DMS79 treated with DMSO at 0.1 percent for 48 hours (cell line): ENCODE measurements around the gene PALLD.

Source experiments
- DNase-seq: peaks from one replicate; lab custom pipeline; 2025; lab: John Stamatoyannopoulos, UW

PALLD gene

DNA sequence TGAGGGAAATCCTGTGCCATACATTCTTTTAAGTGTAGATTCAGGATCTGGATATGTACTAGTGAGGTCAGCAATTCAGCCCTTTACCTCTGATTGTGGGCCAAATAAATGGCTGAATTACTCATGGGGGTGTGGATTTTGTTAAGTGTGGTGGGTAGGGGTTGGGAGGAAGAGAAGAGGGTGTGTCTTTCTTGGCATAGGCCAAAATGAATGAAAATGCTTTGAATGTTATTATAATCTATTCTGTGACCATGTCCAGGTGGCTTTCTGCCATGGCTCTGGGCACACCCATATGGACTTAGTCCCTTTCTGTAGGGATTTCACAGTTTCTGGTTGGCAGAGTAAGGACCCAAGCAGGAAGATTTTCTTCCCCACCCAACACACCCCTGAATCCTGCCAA, 268.9 kb downstream of the PALLD start:
- DNase-seq, result no peak

DNA sequence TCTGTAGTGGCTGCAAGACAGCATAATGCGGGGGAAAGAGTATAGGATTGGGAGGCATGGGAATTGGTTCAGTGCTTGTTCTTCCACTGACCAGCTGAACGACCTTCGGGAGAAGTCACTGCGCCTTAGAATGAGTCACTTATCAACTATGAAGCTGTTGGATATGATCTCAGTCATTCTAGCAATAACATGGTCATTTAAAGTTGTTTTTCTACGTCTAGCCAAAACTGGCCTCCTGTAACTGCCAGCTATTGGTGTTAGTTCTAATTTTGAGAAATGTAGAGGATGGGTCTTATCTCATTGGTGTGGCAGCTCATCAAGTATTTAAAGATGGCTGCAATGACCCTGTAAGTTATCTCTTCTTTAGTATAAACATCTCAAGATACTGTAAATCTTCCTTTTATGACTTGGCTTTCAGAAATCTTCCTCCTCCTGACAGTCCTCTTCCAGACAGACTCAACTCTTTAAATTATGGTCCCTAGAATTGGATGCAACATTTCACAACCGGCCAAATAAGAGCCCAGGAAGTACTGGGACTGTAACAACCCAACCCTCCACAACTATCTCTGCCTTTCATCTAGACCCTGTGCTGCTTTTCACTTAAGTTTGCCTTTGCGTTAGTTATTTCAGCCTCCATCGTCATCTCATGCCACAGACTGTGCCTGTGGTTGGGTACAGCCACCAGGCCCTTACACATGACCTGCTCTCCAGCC, 269.9 kb downstream of the PALLD start:
- no peak for DNase-seq

- DNase-seq, result no peak
These were observed 272.6 kb downstream of the PALLD start for GRCh38 chr4:168769416-168769815.

DNA sequence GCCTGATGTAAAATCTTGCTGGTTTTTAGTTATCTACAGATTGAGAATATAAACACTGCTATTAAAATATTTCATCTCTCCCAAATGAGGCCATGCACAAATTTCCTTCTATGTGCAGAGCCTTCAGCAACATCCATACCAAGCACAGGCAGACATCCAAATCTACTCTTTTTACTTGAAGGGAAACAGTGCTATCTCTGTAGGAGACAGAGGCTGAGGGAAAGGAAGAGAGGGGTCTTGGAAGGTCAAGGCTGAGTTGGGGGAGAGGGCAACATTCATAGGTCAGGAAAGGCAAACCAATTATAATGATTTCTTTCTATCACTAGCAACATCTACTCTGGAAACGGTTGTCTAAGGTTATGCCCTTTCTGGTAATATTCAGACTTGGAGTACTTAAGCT, 273.0 kb downstream of the PALLD start:
- no peak for DNase-seq

GRCh38 chr4:168771251-168771650, 274.4 kb downstream of the PALLD start:
- DNase-seq, result no peak

DNA sequence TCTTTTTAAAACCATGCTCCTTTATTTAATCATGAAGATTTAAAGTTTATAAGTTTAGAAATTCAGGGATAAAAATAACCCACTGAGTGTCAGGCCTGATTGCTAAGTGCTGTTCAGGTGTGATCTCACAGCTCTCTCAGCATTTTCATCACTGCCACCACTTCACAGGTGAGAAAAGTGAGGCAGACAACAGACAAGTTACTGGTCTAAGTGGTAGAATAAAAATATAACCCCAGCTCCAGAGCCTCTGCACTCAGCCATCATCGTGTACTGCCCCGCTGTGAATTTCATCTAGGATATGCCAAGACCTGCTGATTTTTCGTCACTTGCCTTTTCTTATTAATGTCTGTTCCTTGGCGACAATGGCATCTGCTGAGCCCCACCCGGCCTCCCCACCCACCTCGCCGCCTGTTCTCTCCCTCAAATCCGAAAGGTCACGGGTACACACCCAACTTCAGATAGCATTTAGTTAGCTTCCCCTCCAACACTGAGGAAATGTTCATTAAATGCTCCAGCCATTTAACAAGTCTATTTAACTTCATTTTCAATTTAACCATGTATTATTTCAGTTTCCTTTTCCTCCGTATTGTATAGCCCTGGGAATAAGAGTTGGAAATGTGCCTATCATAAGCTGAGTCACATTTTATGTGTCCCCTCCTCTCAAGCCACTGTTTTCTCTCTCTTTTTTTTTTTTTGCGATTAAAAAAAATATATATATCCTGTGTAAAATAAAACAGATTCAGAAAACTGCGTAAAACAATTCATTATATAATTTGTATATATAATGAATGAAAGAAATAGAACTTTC, 276.7 kb downstream of the PALLD start:
- no peak for DNase-seq

- no peak for DNase-seq
These were observed 279.5 kb downstream of the PALLD start for GRCh38 chr4:168776382-168776781.

DNA sequence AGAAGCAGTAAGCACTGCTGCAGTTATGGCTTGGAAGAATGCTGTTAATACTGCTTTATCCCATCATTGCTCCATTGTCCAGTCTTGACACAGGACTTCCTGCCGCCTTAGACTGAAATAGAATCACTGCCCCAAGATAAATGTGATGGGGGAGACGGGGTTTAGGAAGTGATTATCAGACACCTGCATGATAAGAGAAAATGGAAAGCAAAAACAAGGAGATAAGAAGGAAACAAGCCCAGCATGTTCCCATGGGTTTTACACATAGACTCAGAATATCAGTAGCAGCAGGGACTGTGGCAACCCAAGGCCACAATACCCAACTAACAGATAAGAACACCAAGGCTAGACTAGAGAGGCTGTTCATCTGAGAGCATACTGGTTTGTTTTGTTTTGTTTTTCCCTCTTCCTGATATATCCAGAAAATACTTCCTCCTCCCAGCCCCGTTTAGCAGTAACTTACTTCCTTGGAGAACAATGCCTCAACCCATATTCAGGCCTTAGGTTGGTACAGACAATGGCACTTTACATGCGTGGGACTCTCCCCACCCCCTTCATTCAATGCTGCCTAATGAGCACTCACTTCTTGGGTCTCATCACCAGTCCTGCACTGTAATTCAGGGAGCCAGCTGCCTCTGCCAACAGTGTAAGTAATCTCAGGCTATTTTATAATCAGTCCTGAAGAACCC, 280.6 kb downstream of the PALLD start:
- no peak for DNase-seq

DNA sequence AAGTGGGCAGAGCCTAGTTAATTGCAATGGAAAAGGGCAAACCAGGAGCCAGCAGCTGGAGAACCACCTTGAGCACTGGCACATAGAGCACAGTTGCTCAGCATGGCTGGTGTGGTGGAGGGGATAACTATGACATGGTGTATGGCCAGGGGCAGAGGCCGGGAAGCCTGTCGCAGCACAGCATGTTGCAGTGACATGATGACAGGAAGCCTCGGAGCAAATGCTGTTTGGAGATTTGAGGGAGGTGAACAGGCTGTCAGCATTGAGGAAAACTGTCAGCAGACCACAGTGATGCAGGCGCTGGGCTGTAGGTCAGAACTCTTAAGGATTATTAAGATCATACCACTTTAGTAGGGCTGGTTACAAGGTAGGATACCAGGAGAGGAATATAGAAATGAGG, 284.5 kb downstream of the PALLD start:
- no peak for DNase-seq

DNA sequence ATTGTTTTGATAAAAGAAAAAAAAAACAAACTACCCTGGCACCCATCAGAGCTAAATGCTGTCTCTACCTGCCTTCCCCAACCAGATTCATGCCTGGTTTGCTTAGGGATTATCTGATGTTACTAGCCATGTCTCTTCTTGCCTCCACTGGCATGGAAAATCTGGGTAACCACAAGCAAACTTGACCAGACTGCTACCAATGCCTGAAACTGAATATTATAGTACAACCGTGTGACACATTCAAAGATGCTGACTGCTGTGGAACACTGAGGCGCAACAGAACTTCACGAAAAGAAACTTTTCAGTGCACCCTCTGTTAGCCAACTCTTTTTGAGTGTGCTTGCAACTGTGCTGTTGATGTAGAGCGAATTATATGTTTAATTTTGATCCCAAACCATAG, 285.1 kb downstream of the PALLD start:
- DNase-seq, result no peak

GRCh38 chr4:168782439-168782838, 285.6 kb downstream of the PALLD start:
- no peak for DNase-seq

GRCh38 chr4:168784786-168785461, 288.1 kb downstream of the PALLD start:
- no peak for DNase-seq

DNA sequence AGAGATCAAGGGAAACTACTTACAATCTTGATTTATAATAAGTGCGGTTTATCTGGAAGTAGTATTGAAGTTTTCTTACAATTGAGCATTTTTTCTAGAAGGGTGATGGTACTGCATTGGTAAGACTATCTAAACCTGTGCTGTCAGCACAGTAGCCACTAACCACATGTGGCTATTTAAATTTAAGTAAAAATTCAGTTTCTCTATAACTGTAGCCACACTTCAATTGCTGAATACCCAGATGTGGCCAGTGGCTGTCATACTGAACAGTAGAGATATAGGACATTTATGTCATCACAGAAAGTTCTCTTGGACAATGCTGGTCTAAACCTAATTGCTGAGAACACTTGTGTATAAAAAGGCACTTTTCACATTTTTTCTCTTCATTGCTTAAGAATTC, 290.5 kb downstream of the PALLD start:
- no peak for DNase-seq

GRCh38 chr4:168787801-168788595, 291.1 kb downstream of the PALLD start:
- DNase-seq, result no peak

GRCh38 chr4:168790898-168791297, 294.0 kb downstream of the PALLD start:
- no peak for DNase-seq

DNA sequence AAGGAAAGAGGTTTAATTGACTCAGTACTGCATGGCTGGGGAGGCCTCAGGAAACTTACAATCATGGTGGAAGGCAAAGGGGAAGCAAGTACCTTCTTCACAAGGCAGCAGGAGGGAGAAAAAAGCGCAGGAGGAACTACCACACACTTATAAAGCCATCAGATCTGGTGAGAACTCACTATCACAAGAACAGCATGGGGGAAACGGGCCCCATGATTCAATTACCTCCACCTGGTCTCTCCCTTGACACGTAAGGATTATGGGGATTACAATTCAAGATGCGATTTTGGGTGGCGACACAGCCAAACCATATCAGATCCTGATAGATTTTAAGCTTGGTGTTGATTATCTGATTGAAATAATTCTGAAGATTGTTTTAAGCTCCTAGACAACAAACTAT, 294.5 kb downstream of the PALLD start:
- DNase-seq, result no peak

GRCh38 chr4:168793542-168793941, 296.7 kb downstream of the PALLD start:
- no peak for DNase-seq

DNA sequence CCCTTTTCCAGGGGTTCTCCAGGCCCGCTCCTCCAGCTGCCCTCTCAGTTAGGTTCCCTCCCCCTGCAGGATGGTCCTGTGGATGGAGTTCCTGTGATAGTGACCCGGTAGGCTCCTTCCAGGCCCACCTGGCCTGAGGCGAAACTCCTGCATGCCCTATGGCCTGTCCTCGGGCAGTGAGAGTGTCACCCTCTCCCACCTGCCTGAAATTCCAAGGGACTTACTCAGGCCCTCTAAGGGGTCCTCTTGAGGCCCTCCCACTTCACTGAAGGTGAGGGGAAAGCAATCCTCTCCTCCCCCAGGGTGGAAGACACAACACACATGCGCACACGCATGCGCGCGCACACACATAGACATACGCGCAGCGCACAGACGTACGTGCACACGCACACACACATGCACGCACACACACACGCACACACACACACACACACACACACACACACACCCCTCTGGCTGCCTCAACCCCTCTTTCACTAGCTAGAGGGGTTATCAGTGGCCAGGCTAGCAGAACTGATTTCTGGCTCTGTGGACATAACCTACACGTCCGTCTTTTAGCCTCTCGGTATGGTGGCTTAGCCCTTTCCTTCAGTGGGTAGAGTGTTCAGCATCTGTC, 297.3 kb downstream of the PALLD start:
- no peak for DNase-seq

DNA sequence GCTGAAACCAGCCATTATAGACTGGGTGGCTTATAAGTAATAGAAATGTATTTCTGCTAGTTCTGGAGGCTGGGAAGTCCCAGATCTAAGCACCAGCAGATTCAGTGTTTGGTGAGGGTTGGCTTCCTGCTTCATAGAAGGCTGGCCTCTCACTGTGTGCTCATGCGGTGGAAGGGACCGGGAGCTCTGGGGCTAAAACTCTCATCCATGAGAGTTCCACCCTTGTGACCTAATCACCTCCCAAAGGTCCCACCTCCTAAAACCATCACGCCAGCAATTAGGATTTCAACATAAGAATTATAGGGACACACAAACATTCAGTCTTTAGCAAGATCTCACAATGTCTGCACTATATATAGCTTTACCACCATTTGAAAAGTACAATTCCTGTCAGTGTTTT, 298.0 kb downstream of the PALLD start:
- no peak for DNase-seq

DNA sequence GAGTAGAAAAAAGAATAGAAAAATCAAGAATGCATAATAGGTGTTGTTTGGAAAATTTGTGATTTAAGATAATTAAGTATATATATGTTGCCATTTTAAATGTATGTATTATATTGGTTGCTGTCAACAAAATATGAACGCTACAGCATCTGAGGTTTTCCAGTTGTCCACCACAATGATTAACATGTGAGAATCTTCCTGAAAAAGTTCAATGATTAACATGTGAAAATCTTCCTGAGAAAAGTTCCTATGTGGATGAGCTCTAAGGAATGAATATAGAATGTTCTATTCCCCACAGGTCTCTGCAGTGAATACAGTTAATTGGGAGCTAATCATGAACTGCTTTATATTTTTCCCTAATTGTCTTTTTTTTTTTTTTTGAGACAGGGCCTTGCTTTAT, 298.5 kb downstream of the PALLD start:
- no peak for DNase-seq
